AG04449 (cell line): ENCODE data around the gene ACAT2.
"Not testable (repeated sequence)": the region's sequence is repeated elsewhere in the genome, so short reads cannot be mapped to it uniquely, and the experiment has no call there.

Experiments used
- CTCF ChIA-PET: fragments of 350-600 bp; formaldehyde crosslinking; extraction: SDS; loops from one replicate; lab custom pipeline; 2021; ENCODE audit warnings: antibody characterized with exemption; lab: Yijun Ruan, JAX
- POLR2A ChIA-PET: fragments of 400-600, 350-600 bp; formaldehyde crosslinking; extraction: SDS; loops from one replicate; lab custom pipeline; 2020; ENCODE audit warnings: antibody characterized with exemption, inconsistent platforms; lab: Yijun Ruan, JAX
- DNase-seq: peaks from one replicate; pipeline ENCODE4 v3.0.0-alpha.2; 2010; ENCODE audit warnings: low read depth, low spot score
- H3K4me3 ChIP-seq: 2 replicates; pipeline ENCODE4 v1.5.1; 2011; ENCODE audit warnings: low read depth, mild to moderate bottlenecking, control low read depth, low read length
- TF ChIP-seq, protein P1 (sequence below): IDR thresholded peaks from one replicate; pipeline ENCODE4 v1.5.1; 2011; ENCODE audit warnings: mild to moderate bottlenecking, moderate library complexity, low read length, control low read depth, inconsistent platforms; ENCODE audit not compliant: insufficient read depth; ENCODE audit errors: missing control alignments

The ACAT2 gene

DNA sequence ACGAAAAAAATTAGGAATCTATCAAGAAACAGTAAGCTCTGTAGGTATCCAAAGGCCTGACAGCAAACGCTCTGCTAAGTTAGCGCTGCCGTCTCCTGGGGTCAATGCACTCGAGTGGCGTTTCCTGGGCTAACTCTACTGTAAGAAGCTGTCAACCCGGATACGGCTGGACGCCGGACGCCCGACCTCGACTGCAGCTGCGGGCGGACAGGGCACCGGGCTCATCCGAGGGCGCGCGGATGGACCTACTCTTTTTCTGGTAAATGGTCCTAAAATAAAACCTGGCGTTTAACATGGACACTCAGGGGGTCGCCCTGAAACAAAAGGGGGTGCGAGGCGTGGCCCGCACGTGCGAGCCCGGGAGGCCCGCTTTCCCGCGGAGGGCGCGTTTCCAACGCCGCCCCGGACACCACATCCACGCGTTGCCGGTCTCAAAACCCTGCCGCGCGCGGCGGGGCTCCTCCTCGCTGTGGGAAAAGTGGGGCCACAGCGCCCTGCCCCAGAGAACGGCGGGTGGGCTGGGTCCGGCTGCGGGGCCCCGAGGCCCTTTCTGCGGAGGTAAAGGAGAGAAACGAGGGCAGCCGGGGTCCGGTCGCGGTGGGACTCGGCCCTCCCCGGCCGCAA lies 27.0 kb downstream of the ACAT2 start:
- TF ChIP-seq, protein P1, sequence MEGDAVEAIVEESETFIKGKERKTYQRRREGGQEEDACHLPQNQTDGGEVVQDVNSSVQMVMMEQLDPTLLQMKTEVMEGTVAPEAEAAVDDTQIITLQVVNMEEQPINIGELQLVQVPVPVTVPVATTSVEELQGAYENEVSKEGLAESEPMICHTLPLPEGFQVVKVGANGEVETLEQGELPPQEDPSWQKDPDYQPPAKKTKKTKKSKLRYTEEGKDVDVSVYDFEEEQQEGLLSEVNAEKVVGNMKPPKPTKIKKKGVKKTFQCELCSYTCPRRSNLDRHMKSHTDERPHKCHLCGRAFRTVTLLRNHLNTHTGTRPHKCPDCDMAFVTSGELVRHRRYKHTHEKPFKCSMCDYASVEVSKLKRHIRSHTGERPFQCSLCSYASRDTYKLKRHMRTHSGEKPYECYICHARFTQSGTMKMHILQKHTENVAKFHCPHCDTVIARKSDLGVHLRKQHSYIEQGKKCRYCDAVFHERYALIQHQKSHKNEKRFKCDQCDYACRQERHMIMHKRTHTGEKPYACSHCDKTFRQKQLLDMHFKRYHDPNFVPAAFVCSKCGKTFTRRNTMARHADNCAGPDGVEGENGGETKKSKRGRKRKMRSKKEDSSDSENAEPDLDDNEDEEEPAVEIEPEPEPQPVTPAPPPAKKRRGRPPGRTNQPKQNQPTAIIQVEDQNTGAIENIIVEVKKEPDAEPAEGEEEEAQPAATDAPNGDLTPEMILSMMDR = no peak
- ChIA-PET POLR2A (interaction anchor here (1.0 to 1.7 kb wide), 4 partner anchors 28 to 96 kb away, joined by 3 to 12 read pairs (median 6); partner anchors contain the start of gene SOD2), CTCF (interaction anchor here (1.8 to 4.2 kb wide), 3 partner anchors 97 to 153 kb away, joined by 6 to 21 read pairs (median 6); no protein-coding TSS in a partner anchor)
- peak overlapping the region; percentile 95 for H3K4me3 ChIP-seq
- DNase-seq = no peak

DNA sequence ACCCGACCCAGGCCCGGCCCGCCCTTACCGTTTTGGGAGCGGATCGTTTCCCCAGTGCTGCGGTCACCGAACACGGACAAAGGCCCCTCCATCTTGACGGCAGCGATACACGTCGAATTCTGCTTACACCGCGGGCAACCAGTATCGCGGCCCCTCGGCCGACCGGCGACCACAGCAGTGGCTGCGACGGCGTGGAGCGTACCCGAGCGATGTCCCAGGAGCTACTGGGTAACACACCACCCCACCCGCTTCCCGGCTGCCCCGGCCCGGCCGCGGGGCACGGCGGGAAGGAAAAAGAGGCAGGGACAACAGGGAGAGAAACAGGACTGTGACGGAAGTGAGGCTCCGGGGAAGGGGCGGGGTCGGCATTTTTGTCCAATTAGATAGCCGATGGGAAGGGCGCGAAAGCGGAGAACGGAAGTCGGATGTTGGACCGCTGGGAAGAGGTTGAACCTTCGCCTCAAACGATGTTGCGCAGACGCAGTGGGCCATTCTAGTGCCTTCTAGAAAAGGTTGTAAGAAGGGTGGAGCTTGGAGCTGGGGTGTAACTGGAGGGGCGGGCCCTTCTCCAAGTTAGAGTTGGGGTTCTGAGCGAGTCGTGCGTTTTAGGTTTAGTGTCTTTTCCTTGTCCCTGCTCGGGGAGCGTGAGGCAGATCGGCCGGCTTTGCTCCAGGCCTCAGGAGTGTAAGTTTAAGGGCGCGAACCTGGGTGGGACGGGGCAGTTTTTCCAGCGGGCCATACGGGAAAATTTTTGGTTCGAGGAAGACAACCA lies 27.7 kb downstream of the ACAT2 start, which contains the start of gene TCP1:
TCP1 (minus strand) TSS at position 226 of the 772 bp plus-strand sequence; CDS start at position 92, 134 bp downstream.
- peak; percentile 98 for DNase-seq
- POLR2A ChIA-PET = interaction anchor here (0.6 to 1.7 kb wide), 12 partner anchors 11 to 97 kb away, joined by 3 to 12 read pairs (median 4); partner anchors contain the start of genes PNLDC1, SOD2 and WTAP
- TF ChIP-seq, protein P1 = no peak
- CTCF ChIA-PET = interaction anchor here (0.7 to 4.2 kb wide), 6 partner anchors 44 to 153 kb away, joined by 3 to 21 read pairs (median 4); partner anchors contain the start of gene WTAP
- peak within 1 kb of the TSS; percentile 95 for H3K4me3 ChIP-seq

DNA sequence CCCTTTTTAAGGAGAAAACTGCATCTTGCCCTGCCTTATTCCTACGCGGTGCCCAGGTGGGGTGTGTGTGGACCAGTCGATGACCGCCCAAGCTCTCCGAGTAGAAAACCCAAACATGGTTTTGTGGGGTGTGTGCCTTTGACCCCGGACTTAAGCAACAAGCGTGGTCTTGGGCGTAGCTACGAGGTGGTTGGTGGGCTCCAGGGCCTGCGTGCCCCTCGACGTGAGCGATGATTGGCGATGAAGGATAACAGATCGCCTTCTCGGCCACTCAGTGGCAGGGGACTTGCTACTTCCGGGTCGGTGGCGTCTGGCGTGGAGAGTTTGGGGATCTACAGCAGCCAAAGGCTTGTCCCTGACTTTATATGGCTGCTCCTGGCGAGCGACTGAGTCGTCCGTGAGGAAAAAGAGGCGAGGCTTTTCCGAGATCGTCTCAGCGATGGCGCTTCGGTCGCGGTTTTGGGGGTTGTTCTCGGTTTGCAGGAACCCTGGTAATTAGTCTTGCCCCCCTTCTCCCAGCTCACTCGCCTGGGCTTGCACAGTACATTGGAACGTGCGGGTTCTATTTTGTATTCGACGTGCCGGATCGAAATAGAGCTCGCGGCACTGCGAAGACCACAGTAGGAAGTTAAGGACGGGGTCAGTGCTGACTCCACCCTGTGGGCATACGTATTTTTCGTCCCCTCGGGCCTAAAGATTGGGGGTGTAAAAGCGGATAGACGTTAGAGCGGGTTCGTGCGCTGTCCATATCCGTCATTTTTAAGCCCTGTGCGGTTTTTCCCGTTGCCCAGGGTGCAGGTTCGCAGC lies 28.5 kb downstream of the ACAT2 start, which contains the start of gene MRPL18:
MRPL18 (plus strand) TSS at position 319 of the 807 bp plus-strand sequence; CDS start at position 440, 121 bp downstream.
- ChIA-PET CTCF (interaction anchor here (0.7 to 4.2 kb wide), 9 partner anchors 11 to 152 kb away, joined by 3 to 21 read pairs (median 4); partner anchors contain the start of gene WTAP), POLR2A (interaction anchor here (0.6 to 1.7 kb wide), 11 partner anchors 10 to 98 kb away, joined by 3 to 12 read pairs (median 4); partner anchors contain the start of genes PNLDC1, SOD2 and WTAP)
- peak within 1 kb of the TSS; percentile 95 for H3K4me3 ChIP-seq
- TF ChIP-seq, protein P1 = no peak
- DNase-seq = peak; percentile 92

DNA sequence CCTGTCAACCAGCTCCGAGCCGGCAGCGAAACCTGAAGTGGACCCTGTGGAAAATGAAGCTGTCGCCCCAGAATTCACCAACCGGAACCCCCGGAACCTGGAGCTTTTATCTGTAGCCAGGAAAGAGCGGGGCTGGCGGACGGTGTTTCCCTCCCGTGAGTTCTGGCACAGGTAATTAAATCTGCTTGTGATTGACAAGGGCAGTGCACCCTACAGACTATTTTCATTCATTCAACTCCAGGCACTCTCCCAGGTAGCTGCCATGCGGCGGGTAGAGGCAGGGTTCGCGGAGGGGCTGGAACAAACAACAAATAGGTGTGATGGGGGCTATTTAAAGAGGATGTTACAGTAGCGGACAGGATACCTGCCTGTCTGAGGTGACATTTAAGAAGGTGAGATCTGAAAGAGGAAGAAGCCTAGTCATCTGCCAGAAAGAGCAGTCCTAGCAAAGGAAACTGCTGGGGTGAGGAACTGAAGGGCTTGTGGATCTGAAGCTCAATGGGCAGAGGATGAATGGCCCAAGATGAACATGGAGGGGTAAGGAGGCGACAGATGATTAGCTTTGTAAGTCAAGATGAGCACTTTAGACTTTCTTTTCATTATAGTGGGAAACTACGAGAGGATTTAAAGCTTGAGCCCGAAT lies 29.2 kb downstream of the ACAT2 start:
- ChIA-PET CTCF (interaction anchor here (1.2 to 4.2 kb wide), 6 partner anchors 17 to 152 kb away, joined by 3 to 21 read pairs (median 4); no protein-coding TSS in a partner anchor), POLR2A (interaction anchor here (1.3 kb wide), 1 partner anchor 10 kb away, joined by 5 read pairs; the partner anchor contains the start of gene PNLDC1)
- no peak for DNase-seq
- peak overlapping the region; percentile 90 for H3K4me3 ChIP-seq
- TF ChIP-seq, protein P1 = no peak

DNA sequence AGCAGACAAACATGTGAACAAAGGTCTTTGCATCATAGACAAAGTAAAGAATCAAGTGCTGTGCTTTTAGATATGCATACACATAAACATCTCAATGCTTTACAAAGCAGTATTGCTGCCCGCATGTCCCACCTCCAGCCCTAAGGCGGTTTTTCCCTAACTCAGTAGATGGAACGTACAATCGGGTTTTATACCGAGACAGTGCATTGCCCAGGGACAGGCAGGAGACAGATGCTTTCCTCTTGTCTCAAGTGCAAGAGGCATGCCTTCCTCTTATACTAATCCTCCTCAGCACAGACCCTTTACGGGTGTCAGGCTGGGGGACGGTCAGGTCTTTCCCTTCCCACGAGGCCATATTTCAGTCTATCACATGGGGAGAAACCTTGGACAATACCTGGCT lies 33.1 kb downstream of the ACAT2 start:
- H3K4me3 ChIP-seq, DNase-seq, POLR2A ChIA-PET, CTCF ChIA-PET: not testable (repeated sequence)

DNA sequence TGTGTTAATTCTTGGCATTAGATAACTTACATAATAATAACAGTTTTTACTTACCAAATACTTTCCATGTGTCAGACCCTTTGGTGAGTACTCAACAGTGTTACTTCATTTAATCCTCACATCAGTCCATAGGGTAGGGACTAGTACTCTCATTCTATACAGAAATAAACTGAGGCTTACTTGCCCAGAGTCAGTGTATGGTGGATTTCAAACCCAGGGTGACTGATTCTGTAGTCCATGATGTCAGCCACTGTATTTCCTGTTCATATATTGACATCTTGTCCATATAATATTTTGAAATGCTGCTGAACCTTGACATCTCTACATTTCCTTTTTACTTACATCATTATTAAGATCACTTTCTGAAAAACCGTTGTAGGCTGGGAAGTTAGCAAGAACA lies 35.7 kb downstream of the ACAT2 start:
- no peak for DNase-seq
- TF ChIP-seq, protein P1 = no peak
- POLR2A ChIA-PET = no interaction called here
- CTCF ChIA-PET = no interaction called here
- H3K4me3 ChIP-seq = no peak overlapping the region
